ENCODE results near the gene GOLGA3.
"Not testable (repeated sequence)": the region's sequence is repeated elsewhere in the genome, so short reads cannot be mapped to it uniquely, and the experiment has no call there.

The GOLGA3 gene

GRCh38 chr12:132754160-132754932, 74.3 kb downstream of the GOLGA3 start:
- DNase-seq (ENCODE audit: low spot score) (no peak), FAIRE-seq (no peak)

DNA sequence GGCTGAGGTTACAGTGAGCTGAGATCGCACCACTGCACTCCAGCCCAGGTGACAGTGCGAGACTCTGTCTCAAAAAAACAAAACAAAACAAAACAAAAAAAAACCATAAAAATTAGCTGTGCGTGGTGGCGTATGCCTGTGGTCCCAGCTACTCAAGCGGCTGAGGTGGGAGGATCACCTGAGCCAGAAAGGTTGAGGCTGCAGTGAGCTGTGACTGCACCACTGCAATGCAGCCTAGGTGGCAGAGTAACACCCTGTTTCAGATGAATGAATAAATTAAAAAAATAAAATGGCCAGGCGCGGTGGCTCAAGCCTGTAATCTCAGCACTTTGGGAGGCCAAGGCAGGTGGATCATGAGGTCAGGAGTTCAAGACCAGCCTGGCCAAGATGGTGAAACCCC, 75.0 kb downstream of the GOLGA3 start:
- FAIRE-seq; DNase-seq (ENCODE audit: low spot score): not testable (repeated sequence)

DNA sequence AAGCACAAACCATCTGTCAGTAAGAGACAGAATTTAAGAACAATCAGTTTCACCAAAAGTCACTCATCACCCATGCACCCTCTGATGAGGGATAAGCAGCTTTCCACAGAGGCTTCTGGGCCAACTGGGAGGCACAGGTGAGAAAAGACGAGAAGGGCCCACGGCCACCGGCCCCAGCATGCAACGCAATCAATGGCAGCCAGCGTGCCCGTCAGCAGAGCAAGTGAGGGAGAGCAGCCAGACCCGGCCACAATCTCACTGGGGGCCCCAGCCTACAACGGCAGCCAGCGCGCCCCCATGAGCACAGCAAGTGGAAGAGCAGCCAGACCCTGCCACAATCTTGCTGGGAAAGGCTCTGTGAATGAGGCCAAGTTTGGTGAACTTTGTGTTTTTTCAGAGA, 80.3 kb downstream of the GOLGA3 start:
- DNase-seq (ENCODE audit: low spot score) (no peak), FAIRE-seq (no peak)

- FAIRE-seq (no peak), DNase-seq (ENCODE audit: low spot score) (no peak)
Measured at GRCh38 chr12:132747896-132748295, 80.8 kb downstream of the GOLGA3 start.

- no peak for FAIRE-seq
- DNase-seq (ENCODE audit: low spot score), result no peak
Measured at GRCh38 chr12:132747395-132747794, 81.3 kb downstream of the GOLGA3 start.

DNA sequence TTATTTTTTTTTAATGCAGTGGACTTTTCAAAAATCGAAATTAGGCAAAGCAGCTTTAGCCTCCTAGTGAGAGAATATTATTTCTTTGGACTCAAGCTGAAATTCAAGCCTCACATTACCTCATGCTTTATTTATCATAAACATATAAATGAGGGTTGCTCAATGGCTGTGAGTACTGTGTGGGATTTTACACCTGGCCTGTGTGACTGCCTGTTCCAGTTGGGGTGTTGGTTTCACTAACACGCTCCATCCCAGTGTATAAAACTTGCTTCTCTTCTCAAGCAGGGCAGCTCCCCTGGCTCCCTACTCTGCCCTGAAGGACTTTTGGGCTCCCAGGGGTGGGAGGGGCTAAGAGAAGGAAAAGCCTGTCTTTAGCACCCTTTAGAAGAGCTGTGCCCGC, 82.1 kb downstream of the GOLGA3 start:
- no peak for FAIRE-seq

GRCh38 chr12:132743831-132744230, 84.8 kb downstream of the GOLGA3 start:
- DNase-seq (ENCODE audit: low spot score) (no peak), FAIRE-seq (no peak)

More for the DNA sequence above, 82.1 kb downstream of the GOLGA3 start:
- DNase-seq (ENCODE audit: low spot score), result no peak

- no peak for DNase-seq (ENCODE audit: low spot score)
- no peak for FAIRE-seq
Measured at GRCh38 chr12:132741620-132742019, 87.0 kb downstream of the GOLGA3 start.

DNA sequence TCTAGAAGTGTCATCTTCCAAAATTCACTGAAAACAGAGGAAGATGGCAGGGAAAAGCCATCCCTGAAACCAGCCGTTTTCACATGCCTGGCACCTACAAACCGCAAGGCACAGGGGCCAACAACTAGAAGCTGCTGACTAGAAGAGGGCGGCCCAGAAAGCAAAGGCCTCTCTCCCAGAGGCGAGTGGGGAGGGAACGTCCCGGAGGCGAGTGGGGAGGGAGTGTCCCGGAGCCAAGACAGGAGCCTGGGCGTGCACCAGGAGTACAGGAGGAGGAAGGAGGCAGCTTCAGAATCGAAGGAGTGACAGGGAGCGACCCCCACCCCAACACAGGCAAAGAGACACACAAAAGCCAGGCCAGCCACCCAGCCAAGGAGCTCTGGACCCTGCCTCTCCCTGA, 88.0 kb downstream of the GOLGA3 start:
- DNase-seq (ENCODE audit: low spot score) (no peak), FAIRE-seq (no peak)

DNA sequence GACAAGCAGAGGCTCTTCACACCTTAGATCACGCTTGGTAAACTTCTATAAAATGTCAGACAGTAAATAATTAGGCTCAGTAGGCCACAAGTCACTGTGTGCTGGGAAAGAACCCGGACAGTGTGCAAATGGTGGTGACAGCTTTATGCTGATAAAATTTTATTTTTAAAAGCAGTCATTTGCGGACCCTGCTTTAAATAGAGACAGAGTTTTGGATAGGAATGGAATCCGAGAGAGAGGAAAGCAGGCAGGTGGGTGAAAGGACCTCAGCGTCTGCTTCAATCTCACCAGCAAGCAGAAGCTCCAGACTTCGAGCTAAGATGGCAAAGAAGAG, 88.4 kb downstream of the GOLGA3 start:
- DNase-seq (ENCODE audit: low spot score) (no peak), FAIRE-seq (no peak)

GRCh38 chr12:132739600-132740312, 88.9 kb downstream of the GOLGA3 start:
- DNase-seq (ENCODE audit: low spot score) (no peak), FAIRE-seq (no peak)

- FAIRE-seq, result no peak
Measured at GRCh38 chr12:132736913-132737312, 91.8 kb downstream of the GOLGA3 start.

DNA sequence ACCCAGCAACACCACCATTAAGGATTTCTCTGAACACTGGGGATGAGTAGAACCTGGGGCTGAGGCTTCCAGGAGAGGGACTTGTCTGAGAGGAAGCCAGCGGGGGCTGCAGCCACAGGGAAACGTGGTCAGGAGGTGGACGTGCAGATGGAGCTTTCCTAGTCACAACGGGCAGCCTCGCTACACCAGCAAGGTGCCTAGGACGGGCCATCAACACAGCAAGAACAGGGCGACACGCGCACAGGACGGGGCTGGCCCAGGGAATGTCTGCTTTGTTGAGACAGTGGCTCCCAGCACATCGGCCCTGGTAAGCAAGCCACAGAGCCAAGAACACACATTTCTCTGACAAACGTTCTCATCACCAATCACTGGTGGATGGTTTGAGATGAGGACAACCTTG, 92.3 kb downstream of the GOLGA3 start:
- FAIRE-seq, result no peak

More at GRCh38 chr12:132736913-132737312, 91.8 kb downstream of the GOLGA3 start:
- DNase-seq (ENCODE audit: low spot score), result no peak

DNA sequence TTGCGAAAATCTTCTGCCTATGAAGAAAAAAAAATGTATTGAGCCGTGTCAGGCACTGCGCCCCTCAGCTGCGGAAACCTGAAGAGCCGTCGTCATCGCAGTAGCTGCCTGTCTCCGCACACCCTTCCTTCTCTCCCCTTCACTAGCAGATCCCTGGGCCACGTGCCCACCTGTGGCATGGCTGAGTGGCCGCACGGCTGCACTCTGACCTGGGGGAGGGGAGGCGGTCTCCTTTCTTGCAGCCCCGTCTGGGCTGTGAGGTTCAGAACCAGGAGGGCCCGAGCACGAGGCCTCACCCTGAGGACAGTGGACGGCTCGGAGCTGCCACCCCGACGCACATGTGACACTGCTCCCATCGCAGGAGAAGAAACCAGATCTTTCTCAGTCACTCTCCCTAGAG, 93.2 kb downstream of the GOLGA3 start:
- FAIRE-seq, result no peak
- no peak for DNase-seq (ENCODE audit: low spot score)

More for the DNA sequence above, 92.3 kb downstream of the GOLGA3 start:
- DNase-seq (ENCODE audit: low spot score), result no peak

GRCh38 chr12:132734206-132734605, 94.5 kb downstream of the GOLGA3 start:
- DNase-seq (ENCODE audit: low spot score) (no peak), FAIRE-seq (no peak)

- no peak for DNase-seq (ENCODE audit: low spot score)
Measured at GRCh38 chr12:132731574-132731973, 97.1 kb downstream of the GOLGA3 start.

DNA sequence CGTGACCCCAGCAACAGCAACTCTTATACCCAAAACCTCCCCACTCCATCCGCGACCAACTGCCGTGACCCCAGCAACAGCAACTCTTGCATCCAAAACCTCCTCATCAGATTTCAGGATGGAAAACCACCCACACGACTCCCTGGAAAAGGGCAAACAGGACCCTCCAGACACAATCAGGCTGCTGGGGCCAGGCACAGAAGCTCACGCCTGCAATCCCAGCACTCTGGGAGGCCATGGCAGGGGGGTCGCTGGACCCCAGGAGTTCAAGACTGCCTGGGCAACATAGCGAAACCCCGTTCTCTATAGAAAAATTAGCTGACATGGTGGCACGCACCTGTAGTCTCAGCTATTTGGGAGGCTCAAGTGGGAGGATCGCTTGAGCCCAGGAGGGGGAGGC, 98.3 kb downstream of the GOLGA3 start:
- DNase-seq (ENCODE audit: low spot score) (no peak), FAIRE-seq (no peak)

More at GRCh38 chr12:132731574-132731973, 97.1 kb downstream of the GOLGA3 start:
- no peak for FAIRE-seq

- DNase-seq (ENCODE audit: low spot score), result no peak
- FAIRE-seq, result no peak
Measured at GRCh38 chr12:132729541-132730320, 98.9 kb downstream of the GOLGA3 start.

DNA sequence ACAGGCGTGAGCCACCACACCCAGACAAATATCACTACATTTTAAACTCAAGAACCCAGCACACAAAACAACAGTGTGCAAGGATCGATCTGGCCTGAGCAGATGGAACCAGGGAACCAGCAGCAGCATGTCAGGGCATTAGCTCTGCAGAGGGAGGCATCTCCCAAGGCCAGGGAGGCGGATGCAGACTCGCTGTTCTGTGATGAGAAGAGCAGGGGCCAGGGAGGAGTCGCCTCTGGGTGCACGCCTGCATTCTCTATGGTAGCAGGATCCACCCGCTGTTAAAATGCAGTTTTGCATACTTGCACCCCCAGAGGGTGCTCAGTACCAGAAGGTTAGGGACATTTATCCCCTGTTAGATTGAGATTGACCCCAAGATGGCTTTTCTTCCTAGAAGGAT, 100.2 kb downstream of the GOLGA3 start:
- FAIRE-seq (no peak), DNase-seq (ENCODE audit: low spot score) (no peak)

GRCh38 chr12:132727091-132727794, 101.4 kb downstream of the GOLGA3 start:
- DNase-seq (ENCODE audit: low spot score), result no peak
- FAIRE-seq, result no peak

DNA sequence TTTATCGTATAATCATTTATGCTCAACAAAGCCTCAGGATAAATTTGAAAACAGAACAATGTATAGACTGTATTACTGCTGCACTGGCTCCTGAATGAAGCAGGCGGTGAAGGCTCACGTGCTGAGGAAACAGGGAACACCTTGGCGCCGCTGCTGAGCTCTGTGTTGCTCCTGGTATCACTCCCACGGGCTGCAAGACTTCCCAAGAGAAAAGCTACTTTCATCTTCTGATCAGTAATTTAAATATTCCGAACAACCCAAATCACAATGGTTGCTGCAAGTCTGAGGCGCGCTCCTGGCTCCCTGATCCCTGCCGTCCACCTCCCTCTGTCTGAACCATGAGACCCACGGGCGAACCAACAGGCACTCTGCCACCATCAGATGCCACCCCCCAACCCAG, 102.3 kb downstream of the GOLGA3 start:
- no peak for FAIRE-seq
- DNase-seq (ENCODE audit: low spot score), result no peak

Measured in RCC 7860 (cell line).